IMR-90 (cell line): ENCODE data around the gene NUP210L. TPM values are rescaled to one million over a fixed set of nuclear protein-coding genes. Genes with fewer than 3 reads are reported as not detected.

Experiments
- ATAC-seq: fragments of 200-7000 bp; cut with Tn5 transposase; 2 replicates; pipeline ENCODE4 v1.9.1; 2020; ENCODE audit warnings: low read depth, mild to moderate bottlenecking, moderate library complexity
- BruUV-seq: library from RNA; stranded (reverse); fragments of 400-500 nt; replicated peaks from 2 replicates; lab custom pipeline; 2021; lab: Mats Ljungman, UMichigan
- CTCF ChIA-PET: fragments of 300-600 bp; formaldehyde crosslinking; extraction: SDS; loops from one replicate; lab custom pipeline; 2021; ENCODE audit warnings: antibody characterized with exemption; lab: Yijun Ruan, JAX
- POLR2A ChIA-PET: fragments of 300-600 bp; sonication (Branson Sonifier 250); formaldehyde crosslinking; loops from one replicate; lab custom pipeline; 2022; ENCODE audit warnings: antibody characterized with exemption; ENCODE audit not compliant: unreplicated experiment; lab: Charles Lee
- DNase-seq: peaks from one replicate; pipeline ENCODE4 v3.0.0; 2013
- H2AFZ ChIP-seq: replicated peaks from 2 replicates; pipeline ENCODE3; 2013; ENCODE audit warnings: low read length, mild to moderate bottlenecking; ENCODE audit not compliant: poor library complexity
- H2AK5ac ChIP-seq: 2 replicates; pipeline ENCODE4 v1.6.1; 2013; ENCODE audit warnings: low read depth, low read length, inconsistent platforms
- H2AK9ac ChIP-seq: replicated peaks from 2 replicates; pipeline ENCODE3; 2013; ENCODE audit warnings: mild to moderate bottlenecking, low read depth, low read length, moderate library complexity; ENCODE audit not compliant: poor library complexity
- H2BK120ac ChIP-seq: 2 replicates; pipeline ENCODE4 v1.6.1; 2013; ENCODE audit warnings: low read depth, low read length, inconsistent platforms
- H2BK15ac ChIP-seq: 3 replicates; pipeline ENCODE4 v1.6.1; 2013; ENCODE audit warnings: low read depth, low read length, inconsistent platforms
- H2BK20ac ChIP-seq: 2 replicates; pipeline ENCODE4 v1.6.1; 2013; ENCODE audit warnings: low read depth, mild to moderate bottlenecking, inconsistent platforms, low read length, moderate library complexity
- H2BK5ac ChIP-seq: 2 replicates; pipeline ENCODE4 v1.6.1; 2013; ENCODE audit warnings: mild to moderate bottlenecking, low read depth, low read length, inconsistent platforms; ENCODE audit not compliant: poor library complexity, severe bottlenecking
- H3K14ac ChIP-seq: replicated peaks from 2 replicates; pipeline ENCODE4 v1.6.1; 2013; ENCODE audit warnings: low read depth, low read length, inconsistent platforms
- H3K18ac ChIP-seq: 2 replicates; pipeline ENCODE4 v1.6.1; 2013; ENCODE audit warnings: low read depth, low read length, control low read depth
- H3K23ac ChIP-seq: 2 replicates; pipeline ENCODE4 v1.6.1; 2013; ENCODE audit warnings: low read depth, low read length, inconsistent platforms
- H3K27ac ChIP-seq: 2 replicates; pipeline ENCODE4 v1.5.1; 2013; ENCODE audit warnings: mild to moderate bottlenecking, control low read depth, low read length; ENCODE audit not compliant: insufficient read depth
- H3K27me3 ChIP-seq: 2 replicates; pipeline ENCODE4 v1.6.1; 2013; ENCODE audit warnings: low read length; ENCODE audit not compliant: control insufficient read depth, insufficient read depth
- H3K36me3 ChIP-seq: 2 replicates; pipeline ENCODE4 v1.6.1; 2013; ENCODE audit warnings: low read length, mixed read lengths; ENCODE audit not compliant: control insufficient read depth, insufficient read depth
- H3K4ac ChIP-seq: 2 replicates; pipeline ENCODE4 v1.6.1; 2013; ENCODE audit warnings: low read depth, low read length, inconsistent platforms
- H3K4me1 ChIP-seq: 2 replicates; pipeline ENCODE4 v1.6.1; 2013; ENCODE audit warnings: low read length, mixed read lengths; ENCODE audit not compliant: control insufficient read depth, insufficient read depth
- H3K4me2 ChIP-seq: 2 replicates; pipeline ENCODE4 v1.6.1; 2013; ENCODE audit warnings: low read depth, mild to moderate bottlenecking, control low read depth, low read length, moderate library complexity
- H3K4me3 ChIP-seq: 2 replicates; pipeline ENCODE4 v1.5.1; 2013; ENCODE audit warnings: low read depth, mild to moderate bottlenecking, control low read depth, low read length, moderate library complexity; ENCODE audit not compliant: insufficient read depth
- H3K56ac ChIP-seq: 2 replicates; pipeline ENCODE4 v1.6.1; 2013; ENCODE audit warnings: low read length, inconsistent platforms; ENCODE audit not compliant: insufficient read depth; ENCODE audit errors: extremely low read depth
- H3K79me1 ChIP-seq, 2 experiments: 2 replicates each; pipeline ENCODE4 v1.6.1; 2013; ENCODE audit warnings: low read length in 2 of 2, inconsistent platforms in 1 of 2, low read depth in 1 of 2
- H3K9ac ChIP-seq: 2 replicates; pipeline ENCODE4 v1.6.1; 2013; ENCODE audit warnings: low read depth, low read length, control low read depth
- H3K9me1 ChIP-seq: 2 replicates; pipeline ENCODE4 v1.6.1; 2013; ENCODE audit warnings: low read length, inconsistent platforms; ENCODE audit not compliant: insufficient read depth
- H3K9me3 ChIP-seq: 2 replicates; pipeline ENCODE4 v1.6.1; 2013; ENCODE audit warnings: low read length; ENCODE audit not compliant: control insufficient read depth, insufficient read depth
- H4K20me1 ChIP-seq: 2 replicates; pipeline ENCODE4 v1.6.1; 2013; ENCODE audit warnings: low read length, inconsistent platforms; ENCODE audit not compliant: insufficient read depth
- H4K5ac ChIP-seq: 2 replicates; pipeline ENCODE4 v1.6.1; 2013; ENCODE audit warnings: mild to moderate bottlenecking, low read depth, low read length, control low read depth
- H4K8ac ChIP-seq, 2 experiments: 2 replicates each; pipeline ENCODE4 v1.6.1; 2013; ENCODE audit warnings: low read depth in 2 of 2, low read length in 2 of 2, control low read depth in 1 of 2, inconsistent platforms in 1 of 2
- H4K91ac ChIP-seq: 2 replicates; pipeline ENCODE4 v1.6.1; 2013; ENCODE audit warnings: low read depth, low read length, inconsistent platforms; ENCODE audit not compliant: insufficient read depth
- ELK1 ChIP-seq: fragments of 150-350 bp; IDR thresholded peaks from 2 replicates; pipeline ENCODE4 v1.6.1; 2016; ENCODE audit warnings: low read depth, mild to moderate bottlenecking, low read length, moderate library complexity, borderline replicate concordance
- RFX5 ChIP-seq: IDR thresholded peaks from 2 replicates; pipeline ENCODE4 v1.8.0; 2012; ENCODE audit warnings: low read depth, mild to moderate bottlenecking, low read length, moderate library complexity
- WGBS, 2 experiments: methylation state at CpG; one replicate each; pipeline versions ENCODE4 v1.1.5 to v1.1.7; 2013; ENCODE audit warnings: missing lambda C conversion rate in 2 of 2; ENCODE audit not compliant: insufficient read length in 1 of 2; ENCODE audit errors: extremely low coverage in 2 of 2; 5-methylcytosine and 5-hydroxymethylcytosine counted together
- dilution Hi-C: fragments of 300-500 bp; cut with HindIII; formaldehyde crosslinking; loops from one replicate; pipeline ENCODE4 v1.14.3; 2018; ENCODE audit warnings: low sequenced_read_pairs; ENCODE audit not compliant: unreplicated experiment
- in situ Hi-C: fragments of 300-500 bp; cut with MboI; formaldehyde crosslinking; loops from 3 replicates; pipeline ENCODE4 v1.14.3; 2019; ENCODE audit warnings: low sequenced_read_pairs, inconsistent platforms, mixed read lengths
- intact Hi-C: fragments of 100-400 bp; cut with micrococcal nuclease; formaldehyde crosslinking; loops from 2 replicates; pipeline ENCODE4 v1.10.0; 2022
- polyA plus RNA-seq, 3 experiments: library from polyadenylated mRNA; depleted of rRNA; stranded (reverse); fragments of >200 nt; gene quantifications; 2 replicates each; pipeline ENCODE4 v1.2.3, GENCODE V29; 2012; ENCODE audit warnings: low replicate concordance in 1 of 3
- total RNA-seq: library from RNA; depleted of rRNA; stranded (reverse); fragments of >200 nt; gene quantifications from 2 replicates; pipeline ENCODE4 v1.2.3, GENCODE V29; 2012
- TF ChIP-seq, protein P1 (sequence below): fragments of 150-350 bp; IDR thresholded peaks from 2 replicates; pipeline ENCODE4 v1.6.1; 2017; ENCODE audit warnings: mild to moderate bottlenecking, antibody characterized with exemption, low read length, low read depth

The NUP210L gene
- total and polyA plus RNA-seq, 2 of the 4 experiments (the other 2 are of a cell fraction) = under 0.01 to 0.02 TPM

DNA sequence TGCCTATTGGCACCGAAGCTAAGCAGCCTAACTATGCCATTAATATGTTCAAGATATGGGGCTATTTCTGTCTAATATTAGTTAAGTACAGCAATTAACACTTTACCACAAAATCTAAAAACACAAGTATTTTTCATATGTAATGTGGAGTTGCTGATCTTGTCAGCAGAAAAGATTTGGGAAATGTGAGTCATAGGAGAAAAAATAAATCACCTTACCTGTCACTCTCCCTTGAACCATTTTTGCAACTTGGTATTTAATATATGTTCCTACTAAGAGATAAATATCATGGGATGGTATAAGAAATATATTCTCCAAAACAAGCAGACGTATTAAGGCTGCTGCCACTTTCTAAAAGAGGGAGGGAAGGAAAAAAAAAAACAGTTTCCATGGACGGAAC, 17.0 kb downstream of the NUP210L start:
- Histone ChIP-seq H2AK5ac (no peak overlapping the region), H3K9me1 (no peaks in the 10 kb centered on the region), H2BK120ac (no peak overlapping the region), H3K36me3 (no peaks in the 10 kb centered on the region), H4K91ac (no peak overlapping the region), H3K56ac (no peak overlapping the region), H3K23ac (no peak overlapping the region), H3K27ac (no peak overlapping the region), H3K79me1 (no peaks in the 10 kb centered on the region), H2BK15ac (no peak overlapping the region), H3K4me2 (no peak overlapping the region), H3K18ac (no peak overlapping the region), H3K4ac (no peak overlapping the region), H2AFZ (no peak overlapping the region), H4K20me1 (no peaks in the 10 kb centered on the region), H4K5ac (no peak overlapping the region), H3K4me1 (no peaks in the 10 kb centered on the region), H4K8ac (no peak overlapping the region), H3K4me3 (no peak overlapping the region), H2BK5ac (no peak overlapping the region), H3K14ac (no peak overlapping the region), H2AK9ac (no peak overlapping the region), H3K9ac (no peak overlapping the region), H2BK20ac (no peak overlapping the region), H3K9me3 (no peaks in the 10 kb centered on the region), H3K27me3 (no peaks in the 10 kb centered on the region)
- dilution Hi-C loops (no loop called here), in situ Hi-C loops (no loop called here), intact Hi-C loops (loop anchor here (5.0 kb wide), 1 partner anchor 121 kb away; no protein-coding TSS in a partner anchor)
- no peak for ATAC-seq
- ChIA-PET CTCF (interaction anchor here (0.6 to 1.0 kb wide), 3 partner anchors 9 to 613 kb away, joined by 3 to 9 read pairs (median 4); no protein-coding TSS in a partner anchor), POLR2A (interaction anchor here (0.7 kb wide), 1 partner anchor 136 kb away, joined by 7 read pairs; no protein-coding TSS in a partner anchor)
- WGBS, 2 experiments = no CpG with 5 or more reads among the region's 3 CpGs
- no peak for DNase-seq
- TF ChIP-seq ELK1 = no peak
- TF ChIP-seq RFX5 = no peak
- TF ChIP-seq, protein P1, sequence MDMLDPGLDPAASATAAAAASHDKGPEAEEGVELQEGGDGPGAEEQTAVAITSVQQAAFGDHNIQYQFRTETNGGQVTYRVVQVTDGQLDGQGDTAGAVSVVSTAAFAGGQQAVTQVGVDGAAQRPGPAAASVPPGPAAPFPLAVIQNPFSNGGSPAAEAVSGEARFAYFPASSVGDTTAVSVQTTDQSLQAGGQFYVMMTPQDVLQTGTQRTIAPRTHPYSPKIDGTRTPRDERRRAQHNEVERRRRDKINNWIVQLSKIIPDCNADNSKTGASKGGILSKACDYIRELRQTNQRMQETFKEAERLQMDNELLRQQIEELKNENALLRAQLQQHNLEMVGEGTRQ = no peak
- no TSS peak for BruUV-seq
